ENCODE measurements around the gene GNG7. TPM values are rescaled to one million over a fixed set of nuclear protein-coding genes. Genes with fewer than 3 reads are reported as not detected.
"Not testable (repeated sequence)": the region's sequence is repeated elsewhere in the genome, so short reads cannot be mapped to it uniquely, and the experiment has no call there.

The GNG7 gene
- total RNA-seq, 1 experiment from 2014 or later, result 1.1 TPM

DNA sequence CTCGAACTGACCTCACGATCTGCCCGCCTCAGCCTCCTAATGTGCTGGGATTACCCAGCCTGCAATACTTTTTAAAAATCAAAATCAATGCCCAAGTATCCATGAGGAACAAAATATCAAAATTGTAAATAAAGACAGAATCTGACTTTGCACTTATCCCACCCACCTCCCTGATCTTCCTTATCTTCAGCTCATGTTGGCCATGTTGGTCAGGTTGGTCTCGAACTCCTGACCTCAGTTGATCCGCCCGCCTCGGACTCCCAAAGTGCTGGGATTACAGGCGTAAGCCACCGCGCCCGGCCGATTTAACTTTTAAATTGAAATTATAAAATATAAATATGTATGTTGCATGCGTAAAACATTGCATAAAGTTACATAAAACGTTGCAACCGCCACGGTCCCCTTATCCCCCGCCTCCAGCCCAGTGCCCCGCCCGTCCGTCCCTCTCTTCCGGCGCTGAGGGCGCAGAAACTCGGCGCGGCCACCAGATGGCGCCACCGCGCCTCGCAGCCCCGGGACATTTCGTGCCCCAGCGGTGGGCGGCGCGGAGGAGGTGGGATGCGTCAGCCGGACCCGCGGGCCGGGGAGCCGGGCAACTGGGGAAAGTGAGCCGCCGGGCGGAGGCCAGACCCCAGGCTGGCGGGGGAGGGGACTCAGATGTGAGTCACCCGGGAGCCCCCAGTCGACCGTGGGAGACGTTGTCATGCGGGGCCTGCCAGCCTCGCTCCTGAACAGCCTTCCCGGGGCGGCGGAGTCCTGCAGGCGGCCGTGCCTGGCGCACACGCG, 228.1 kb downstream of the GNG7 start:
- H3K27me3 ChIP-seq (ENCODE audit: low read length), result no peaks in the 10 kb centered on the region
- CTCF ChIA-PET, result interaction anchor here (0.6 to 1.5 kb wide), 3 partner anchors 104 to 145 kb away, joined by 3 to 6 read pairs (median 3); no protein-coding TSS in a partner anchor
- peak overlapping the region; percentile 89 for H3K4me2 ChIP-seq (ENCODE audit: low read length)
- H3F3A ChIP-seq (ENCODE audit: low read length, unreplicated experiment), result no peaks in the 10 kb centered on the region
- peak; percentile 18 for ATAC-seq
- POLR2A ChIA-PET (ENCODE audit: unreplicated experiment), result no interaction called here
- peaks cover 9% of the 10 kb centered on the region for H3K4me1 ChIP-seq (ENCODE audit: insufficient read depth, low read length)
- H3K36me3 ChIP-seq (ENCODE audit: low read depth, low read length), result peaks cover 14% of the 10 kb centered on the region
- peak overlapping the region; percentile 46; the same call in 1 of the 2 replicates for H2AFZ ChIP-seq (ENCODE audit: low read length)
- peak overlapping the region; percentile 48 for H3K9ac ChIP-seq (ENCODE audit: low read length)
- DNase-seq, result peak; percentile 86
- H3K9me3 ChIP-seq (ENCODE audit: low read length), result no peaks in the 10 kb centered on the region
- intact Hi-C loops (cut with micrococcal nuclease), result loop anchor here (1.0 kb wide), 1 partner anchor 137 kb away; no protein-coding TSS in a partner anchor
- H3K27ac ChIP-seq (ENCODE audit: low read length), result peak overlapping the region; percentile 60
- no peaks in the 10 kb centered on the region for H3K9me2 ChIP-seq (replicated peaks; ENCODE audit: low read length)
- H3K79me2 ChIP-seq (ENCODE audit: low read length), result peaks cover 38% of the 10 kb centered on the region
- peak overlapping the region; percentile 100 for H3K4me3 ChIP-seq (ENCODE audit: low read length)
- H4K20me1 ChIP-seq (ENCODE audit: low read length), result peaks cover 17% of the 10 kb centered on the region
- TF ChIP-seq EZH2phosphoT487 (IDR thresholded peaks at IDR 0.05; ENCODE audit: borderline replicate concordance, low read length) (no peak), EZH2 (IDR thresholded peaks at IDR 0.05; ENCODE audit: low read length, unreplicated experiment) (no peak)
- TF ChIP-seq, protein P1, sequence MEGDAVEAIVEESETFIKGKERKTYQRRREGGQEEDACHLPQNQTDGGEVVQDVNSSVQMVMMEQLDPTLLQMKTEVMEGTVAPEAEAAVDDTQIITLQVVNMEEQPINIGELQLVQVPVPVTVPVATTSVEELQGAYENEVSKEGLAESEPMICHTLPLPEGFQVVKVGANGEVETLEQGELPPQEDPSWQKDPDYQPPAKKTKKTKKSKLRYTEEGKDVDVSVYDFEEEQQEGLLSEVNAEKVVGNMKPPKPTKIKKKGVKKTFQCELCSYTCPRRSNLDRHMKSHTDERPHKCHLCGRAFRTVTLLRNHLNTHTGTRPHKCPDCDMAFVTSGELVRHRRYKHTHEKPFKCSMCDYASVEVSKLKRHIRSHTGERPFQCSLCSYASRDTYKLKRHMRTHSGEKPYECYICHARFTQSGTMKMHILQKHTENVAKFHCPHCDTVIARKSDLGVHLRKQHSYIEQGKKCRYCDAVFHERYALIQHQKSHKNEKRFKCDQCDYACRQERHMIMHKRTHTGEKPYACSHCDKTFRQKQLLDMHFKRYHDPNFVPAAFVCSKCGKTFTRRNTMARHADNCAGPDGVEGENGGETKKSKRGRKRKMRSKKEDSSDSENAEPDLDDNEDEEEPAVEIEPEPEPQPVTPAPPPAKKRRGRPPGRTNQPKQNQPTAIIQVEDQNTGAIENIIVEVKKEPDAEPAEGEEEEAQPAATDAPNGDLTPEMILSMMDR (conservative IDR thresholded peaks at IDR 0.05; ENCODE audit: low read depth, low read length), result peak; percentile 76
- no TSS peak for BruUV-seq (replicated peaks)

DNA sequence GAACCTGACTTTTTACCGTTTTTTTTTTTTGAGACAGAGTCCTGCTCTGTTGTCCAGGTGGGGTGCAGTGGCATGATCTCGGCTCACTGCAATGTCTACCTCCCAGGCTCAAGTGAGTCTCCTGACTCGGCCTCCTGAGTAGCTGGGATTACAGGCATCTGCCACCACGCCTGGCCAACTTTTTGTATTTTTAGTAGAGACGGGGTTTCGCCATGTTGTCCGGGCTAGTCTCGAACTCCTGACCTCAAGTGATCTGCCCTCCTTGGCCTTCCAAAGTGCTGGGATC, 232.6 kb downstream of the GNG7 start:
- DNase-seq; H3F3A ChIP-seq (ENCODE audit: low read length, unreplicated experiment); H3K4me3 ChIP-seq (ENCODE audit: low read length); H4K20me1 ChIP-seq (ENCODE audit: low read length); BruUV-seq (replicated peaks); H3K9me2 ChIP-seq (replicated peaks; ENCODE audit: low read length); H3K9me3 ChIP-seq (ENCODE audit: low read length); CTCF ChIA-PET; POLR2A ChIA-PET (ENCODE audit: unreplicated experiment); H3K79me2 ChIP-seq (ENCODE audit: low read length); H3K27me3 ChIP-seq (ENCODE audit: low read length); H3K36me3 ChIP-seq (ENCODE audit: low read depth, low read length); ATAC-seq; intact Hi-C loops (cut with micrococcal nuclease): not testable (repeated sequence)
- Histone ChIP-seq H3K27ac (ENCODE audit: low read length) (peak overlapping the region; percentile 81), H3K9ac (ENCODE audit: low read length) (0 out of 2 replicates have a peak overlapping the region, but pooled peaks have one; percentile 25), H3K4me1 (ENCODE audit: insufficient read depth, low read length) (peaks cover 15% of the 10 kb centered on the region), H3K4me2 (ENCODE audit: low read length) (peak overlapping the region; percentile 25; the same call in 1 of the 2 replicates), H2AFZ (ENCODE audit: low read length) (peak overlapping the region; percentile 70; the same call in 1 of the 2 replicates)

DNA sequence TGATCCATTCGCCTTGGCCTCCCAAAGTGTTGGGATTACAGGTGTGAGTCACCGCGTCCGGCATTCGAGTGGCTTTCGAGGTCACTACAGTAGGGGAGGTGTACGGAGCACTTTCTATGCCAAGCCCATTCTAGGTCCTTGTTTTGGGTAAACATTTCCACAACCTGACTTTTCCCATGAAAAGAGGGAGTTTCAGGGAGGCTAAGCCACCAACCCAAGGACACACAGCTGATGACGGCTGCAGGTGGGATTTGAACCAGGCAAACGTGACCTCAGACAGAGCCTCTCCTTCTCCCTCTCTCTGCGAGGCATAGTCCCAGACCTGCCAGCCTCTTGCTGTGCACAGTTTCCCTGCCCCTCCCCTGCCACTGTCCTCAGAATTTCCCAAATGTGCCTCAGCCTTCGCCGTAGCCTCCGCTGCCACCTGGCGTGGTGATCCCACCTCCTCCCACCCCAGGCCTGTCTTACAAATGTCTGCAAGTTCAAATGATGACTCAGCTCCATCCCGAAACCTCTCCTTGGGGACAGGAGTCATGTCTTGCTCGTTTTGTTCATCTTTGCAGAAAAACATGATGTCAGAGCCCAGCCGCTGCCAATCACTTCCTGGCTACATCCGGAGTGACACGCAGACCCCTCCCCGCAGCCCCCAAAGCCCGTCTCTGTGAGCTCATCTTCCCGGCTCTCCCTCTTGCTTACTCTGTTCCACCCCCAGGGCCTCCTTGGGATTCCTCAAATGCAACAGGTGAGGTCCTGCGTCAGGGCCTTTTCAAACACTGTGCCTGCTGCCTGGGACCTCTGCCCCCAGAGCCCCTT, 233.2 kb downstream of the GNG7 start:
- no peaks in the 10 kb centered on the region for H3K9me2 ChIP-seq (replicated peaks; ENCODE audit: low read length)
- CTCF ChIA-PET, result no interaction called here

More for the DNA sequence above, 233.2 kb downstream of the GNG7 start:
- peaks cover 15% of the 10 kb centered on the region for H3K4me1 ChIP-seq (ENCODE audit: insufficient read depth, low read length)
- no peak overlapping the region for H3K4me3 ChIP-seq (ENCODE audit: low read length)
- H3K79me2 ChIP-seq (ENCODE audit: low read length), result no peaks in the 10 kb centered on the region
- H3K27ac ChIP-seq (ENCODE audit: low read length), result peak overlapping the region; percentile 81
- intact Hi-C loops (cut with micrococcal nuclease), result no loop called here
- peak; percentile 66 for ATAC-seq
- no peaks in the 10 kb centered on the region for H3K9me3 ChIP-seq (ENCODE audit: low read length)
- no peaks in the 10 kb centered on the region for H3K27me3 ChIP-seq (ENCODE audit: low read length)
- peak overlapping the region; percentile 25; the same call in 1 of the 2 replicates for H3K9ac ChIP-seq (ENCODE audit: low read length)
- H2AFZ ChIP-seq (ENCODE audit: low read length), result peak overlapping the region; percentile 70
- peak overlapping the region; percentile 25; the same call in 1 of the 2 replicates for H3K4me2 ChIP-seq (ENCODE audit: low read length)
- no peaks in the 10 kb centered on the region for H3F3A ChIP-seq (ENCODE audit: low read length, unreplicated experiment)
- POLR2A ChIA-PET (ENCODE audit: unreplicated experiment), result no interaction called here
- no peaks in the 10 kb centered on the region for H3K36me3 ChIP-seq (ENCODE audit: low read depth, low read length)
- TF ChIP-seq EZH2phosphoT487 (IDR thresholded peaks at IDR 0.05; ENCODE audit: borderline replicate concordance, low read length) (no peak), EZH2 (IDR thresholded peaks at IDR 0.05; ENCODE audit: low read length, unreplicated experiment) (no peak)
- TF ChIP-seq, protein P1 (conservative IDR thresholded peaks at IDR 0.05; ENCODE audit: low read depth, low read length), result no peak
- BruUV-seq (replicated peaks), result no TSS peak
- H4K20me1 ChIP-seq (ENCODE audit: low read length), result no peaks in the 10 kb centered on the region
- peak; percentile 67 for DNase-seq
